PC-9 (cell line): Measurements from ENCODE around the gene ZNF608. TPM values are rescaled to one million over a fixed set of nuclear protein-coding genes. Genes with fewer than 3 reads are reported as not detected.

Experiments used
- BruUV-seq: library from RNA; stranded (reverse); fragments of 400-500 nt; replicated peaks from 2 replicates; lab custom pipeline; 2021; lab: Mats Ljungman, UMichigan
- CTCF ChIA-PET: fragments of 300-600 bp; sonication (Branson Sonifier 250); formaldehyde crosslinking; loops from one replicate; lab custom pipeline; 2022; ENCODE audit warnings: antibody characterized with exemption; lab: Charles Lee
- POLR2A ChIA-PET: fragments of 300-600 bp; sonication (Branson Sonifier 250); formaldehyde crosslinking; loops from one replicate; lab custom pipeline; 2022; ENCODE audit warnings: antibody characterized with exemption; ENCODE audit not compliant: unreplicated experiment; lab: Charles Lee
- DNase-seq, 2 experiments: peaks; one replicate each; pipeline versions ENCODE4 v3.0.0 to v3.0.0-alpha.2; 2015 to 2022; ENCODE audit warnings: mixed read lengths in 1 of 2
- H2AFZ ChIP-seq: fragments of 200-600 bp; sonication (generic); 2 replicates; pipeline ENCODE4 v1.8.1; 2017; ENCODE audit warnings: antibody characterized with exemption
- H3F3A ChIP-seq: fragments of 200-600 bp; sonication (generic); 2 replicates; pipeline ENCODE4 v1.8.1; 2017; ENCODE audit warnings: antibody characterized with exemption, mild to moderate bottlenecking, low read depth; ENCODE audit not compliant: insufficient read depth
- H3K27ac ChIP-seq: fragments of 200-600 bp; sonication (generic); 2 replicates; pipeline ENCODE4 v1.6.1; 2016; ENCODE audit warnings: mixed run types
- H3K27me3 ChIP-seq: fragments of 200-600 bp; sonication (generic); 2 replicates; pipeline ENCODE4 v1.6.1; 2016; ENCODE audit warnings: low read depth, mixed run types; ENCODE audit not compliant: insufficient read depth
- H3K36me3 ChIP-seq: fragments of 200-600 bp; sonication (generic); 2 replicates; pipeline ENCODE4 v1.6.1; 2016; ENCODE audit warnings: low read depth, mixed run types
- H3K4me1 ChIP-seq: fragments of 200-600 bp; sonication (generic); replicated peaks from 2 replicates; pipeline ENCODE4 v1.6.1; 2016; ENCODE audit warnings: mixed run types; ENCODE audit not compliant: insufficient read depth
- H3K4me2 ChIP-seq: fragments of 200-600 bp; sonication (generic); 2 replicates; pipeline ENCODE4 v1.6.1; 2017; ENCODE audit warnings: mixed run types
- H3K4me3 ChIP-seq: fragments of 200-600 bp; sonication (generic); 2 replicates; pipeline ENCODE4 v1.6.1; 2016; ENCODE audit warnings: mixed run types
- H3K79me2 ChIP-seq: fragments of 200-600 bp; sonication (generic); 2 replicates; pipeline ENCODE4 v1.6.1; 2017; ENCODE audit warnings: low read depth, mixed run types
- H3K9me2 ChIP-seq: fragments of 200-600 bp; sonication (generic); 2 replicates; pipeline ENCODE4 v1.8.1; 2017; ENCODE audit warnings: mild to moderate bottlenecking; ENCODE audit not compliant: insufficient read depth
- H3K9me3 ChIP-seq: fragments of 200-600 bp; sonication (generic); 2 replicates; pipeline ENCODE4 v1.8.1; 2016; ENCODE audit warnings: low read depth; ENCODE audit not compliant: insufficient read depth
- H4K20me1 ChIP-seq: fragments of 200-600 bp; sonication (generic); 2 replicates; pipeline ENCODE4 v1.8.1; 2017; ENCODE audit not compliant: insufficient read depth
- EZH2 ChIP-seq: fragments of 200-600 bp; sonication (generic); IDR thresholded peaks from 2 replicates; pipeline ENCODE4 v1.8.0; 2017; ENCODE audit warnings: antibody characterized with exemption, low read depth
- intact Hi-C: fragments of 100-400 bp; cut with micrococcal nuclease; formaldehyde crosslinking; loops from one replicate; pipeline ENCODE4 v1.10.0; 2022; ENCODE audit not compliant: unreplicated experiment
- total RNA-seq: library from RNA; stranded (reverse); gene quantifications from 2 replicates; pipeline ENCODE4 v1.2.3, GENCODE V29; 2021
- TF ChIP-seq, protein P1 (sequence below): fragments of 200-600 bp; sonication (generic); conservative IDR thresholded peaks from 2 replicates; pipeline ENCODE4 v1.6.1; 2017; ENCODE audit warnings: mixed run types, antibody characterized with exemption, mild to moderate bottlenecking, moderate library complexity

ZNF608 gene
- total RNA-seq, 1 experiment from 2014 or later: 5.5 TPM

DNA sequence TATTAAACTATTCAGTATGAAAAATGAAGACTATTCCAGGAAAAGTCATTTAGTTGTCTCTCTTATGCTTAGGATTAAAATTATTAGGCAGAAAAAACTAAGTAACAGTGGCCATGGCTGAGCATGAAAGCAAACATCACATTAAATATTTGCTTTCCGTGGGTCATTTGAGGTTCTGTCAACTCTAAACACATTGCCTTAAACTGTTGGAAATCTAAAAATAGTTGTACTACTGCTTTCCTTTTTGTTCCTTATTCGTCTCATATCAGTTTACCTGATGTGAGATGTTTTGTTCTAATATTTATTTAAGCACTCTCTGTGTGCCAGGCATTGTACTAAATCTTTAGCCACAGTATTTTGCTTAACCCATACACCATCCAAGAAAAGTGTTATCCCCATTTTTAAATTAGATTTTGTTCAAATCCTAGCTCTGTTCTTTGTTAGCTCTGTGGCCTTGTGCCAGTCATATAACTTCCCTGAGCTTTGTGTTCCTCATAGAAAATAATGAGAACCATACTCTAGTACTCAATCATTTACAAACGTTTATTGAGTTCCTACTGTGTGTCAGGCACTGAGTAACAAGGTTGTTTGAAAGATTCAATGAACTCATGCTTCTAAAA, 18.7 kb upstream of the ZNF608 start:
- TF ChIP-seq EZH2: no peak
- TF ChIP-seq, protein P1, sequence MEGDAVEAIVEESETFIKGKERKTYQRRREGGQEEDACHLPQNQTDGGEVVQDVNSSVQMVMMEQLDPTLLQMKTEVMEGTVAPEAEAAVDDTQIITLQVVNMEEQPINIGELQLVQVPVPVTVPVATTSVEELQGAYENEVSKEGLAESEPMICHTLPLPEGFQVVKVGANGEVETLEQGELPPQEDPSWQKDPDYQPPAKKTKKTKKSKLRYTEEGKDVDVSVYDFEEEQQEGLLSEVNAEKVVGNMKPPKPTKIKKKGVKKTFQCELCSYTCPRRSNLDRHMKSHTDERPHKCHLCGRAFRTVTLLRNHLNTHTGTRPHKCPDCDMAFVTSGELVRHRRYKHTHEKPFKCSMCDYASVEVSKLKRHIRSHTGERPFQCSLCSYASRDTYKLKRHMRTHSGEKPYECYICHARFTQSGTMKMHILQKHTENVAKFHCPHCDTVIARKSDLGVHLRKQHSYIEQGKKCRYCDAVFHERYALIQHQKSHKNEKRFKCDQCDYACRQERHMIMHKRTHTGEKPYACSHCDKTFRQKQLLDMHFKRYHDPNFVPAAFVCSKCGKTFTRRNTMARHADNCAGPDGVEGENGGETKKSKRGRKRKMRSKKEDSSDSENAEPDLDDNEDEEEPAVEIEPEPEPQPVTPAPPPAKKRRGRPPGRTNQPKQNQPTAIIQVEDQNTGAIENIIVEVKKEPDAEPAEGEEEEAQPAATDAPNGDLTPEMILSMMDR: no peak
- no peaks in the 10 kb centered on the region for H3K36me3 ChIP-seq
- intact Hi-C loops: no loop called here
- H2AFZ ChIP-seq: no peak overlapping the region
- no peaks in the 10 kb centered on the region for H3K9me3 ChIP-seq
- H3K79me2 ChIP-seq: no peaks in the 10 kb centered on the region
- no peak overlapping the region for H3K27ac ChIP-seq
- no peaks in the 10 kb centered on the region for H3F3A ChIP-seq
- no TSS peak for BruUV-seq
- H3K4me2 ChIP-seq: no peak overlapping the region
- POLR2A ChIA-PET: interaction anchor here (0.5 kb wide), 1 partner anchor 8 kb away, joined by 15 read pairs; no protein-coding TSS in a partner anchor
- CTCF ChIA-PET: no interaction called here
- no peak overlapping the region for H3K4me3 ChIP-seq
- no peaks in the 10 kb centered on the region for H3K27me3 ChIP-seq
- H3K9me2 ChIP-seq: no peaks in the 10 kb centered on the region
- H4K20me1 ChIP-seq: no peaks in the 10 kb centered on the region
- H3K4me1 ChIP-seq: no peaks in the 10 kb centered on the region
- DNase-seq: no peak

DNA sequence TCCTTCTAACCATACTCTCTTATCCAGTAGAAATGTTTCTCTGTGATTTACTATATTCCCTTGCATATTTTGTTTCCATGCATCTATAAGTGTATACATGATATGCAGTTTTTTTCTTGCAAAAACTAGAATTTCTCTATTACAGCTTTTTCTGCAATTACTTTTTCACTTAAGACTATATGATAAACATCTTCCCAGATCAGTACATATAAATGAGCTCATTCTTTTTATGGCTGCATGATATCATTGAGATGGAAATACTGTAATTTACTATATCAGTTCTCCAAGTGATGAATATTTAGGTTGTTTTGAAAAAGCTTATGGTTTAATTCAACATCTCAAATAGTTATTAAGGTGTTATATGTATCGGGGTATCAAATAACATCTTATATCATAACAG, 18.1 kb upstream of the ZNF608 start:
- intact Hi-C loops: no loop called here
- BruUV-seq: no TSS peak
- no peaks in the 10 kb centered on the region for H4K20me1 ChIP-seq
- no peaks in the 10 kb centered on the region for H3K27me3 ChIP-seq
- H3K79me2 ChIP-seq: no peaks in the 10 kb centered on the region
- no peaks in the 10 kb centered on the region for H3K36me3 ChIP-seq
- no peak for TF ChIP-seq EZH2
- TF ChIP-seq, protein P1: no peak
- H3K4me2 ChIP-seq: no peak overlapping the region
- no peak for DNase-seq
- ChIA-PET POLR2A (interaction anchor here (0.5 kb wide), 1 partner anchor 8 kb away, joined by 15 read pairs; no protein-coding TSS in a partner anchor), CTCF (no interaction called here)
- no peaks in the 10 kb centered on the region for H3K4me1 ChIP-seq
- H2AFZ ChIP-seq: no peak overlapping the region
- H3K9me2 ChIP-seq: no peaks in the 10 kb centered on the region
- no peaks in the 10 kb centered on the region for H3K9me3 ChIP-seq
- H3K27ac ChIP-seq: no peak overlapping the region
- H3K4me3 ChIP-seq: no peak overlapping the region
- H3F3A ChIP-seq: no peaks in the 10 kb centered on the region

DNA sequence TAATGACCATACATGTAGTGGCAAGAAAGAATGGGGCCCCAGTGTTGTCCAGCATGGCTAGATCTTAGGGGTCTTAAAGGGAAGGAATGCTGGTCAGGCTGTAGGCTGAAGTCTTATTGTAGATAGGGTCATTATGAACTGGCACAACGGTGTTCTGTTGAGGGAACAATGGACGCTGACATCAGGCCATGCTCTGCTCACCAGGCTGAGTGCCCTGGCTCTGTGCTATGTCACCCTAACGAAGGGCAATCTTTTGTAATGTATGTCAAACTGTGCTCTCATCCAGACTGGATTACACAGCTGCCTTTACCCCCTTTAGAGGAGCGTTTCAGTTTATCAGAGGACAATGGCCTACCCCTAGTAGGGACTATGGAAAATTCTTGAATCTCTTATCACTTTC, 14.6 kb upstream of the ZNF608 start:
- H3F3A ChIP-seq: no peaks in the 10 kb centered on the region
- ChIA-PET CTCF (no interaction called here), POLR2A (no interaction called here)
- H3K4me1 ChIP-seq: no peaks in the 10 kb centered on the region
- H3K27ac ChIP-seq: no peak overlapping the region
- H3K36me3 ChIP-seq: no peaks in the 10 kb centered on the region
- no peaks in the 10 kb centered on the region for H3K9me2 ChIP-seq
- no peak for DNase-seq
- H2AFZ ChIP-seq: no peak overlapping the region
- H3K4me2 ChIP-seq: no peak overlapping the region
- H3K79me2 ChIP-seq: no peaks in the 10 kb centered on the region
- BruUV-seq: no TSS peak
- H3K27me3 ChIP-seq: no peaks in the 10 kb centered on the region
- no peak overlapping the region for H3K4me3 ChIP-seq
- H3K9me3 ChIP-seq: no peaks in the 10 kb centered on the region
- intact Hi-C loops: no loop called here
- TF ChIP-seq EZH2: no peak
- no peaks in the 10 kb centered on the region for H4K20me1 ChIP-seq

DNA sequence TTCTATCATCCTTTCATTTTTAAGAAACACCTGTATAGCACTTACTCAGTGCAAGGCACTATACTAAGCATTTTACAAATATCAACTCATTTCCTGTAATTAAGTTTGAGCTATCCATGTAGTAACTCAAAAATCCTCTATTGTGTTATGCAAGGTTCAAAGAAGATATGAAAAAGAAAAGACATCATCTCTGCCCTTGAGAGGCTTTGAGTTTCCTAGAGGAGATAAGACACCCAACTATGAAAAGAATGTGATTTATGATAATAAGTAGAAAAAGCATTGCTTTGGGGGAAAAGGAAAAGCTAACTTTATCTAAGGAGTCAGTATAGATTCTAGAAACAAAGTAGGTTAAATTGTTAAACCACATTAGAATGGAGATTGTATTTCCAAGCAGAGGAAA, 14.2 kb upstream of the ZNF608 start:
- intact Hi-C loops: no loop called here
- H3F3A ChIP-seq: no peaks in the 10 kb centered on the region
- no peaks in the 10 kb centered on the region for H3K27me3 ChIP-seq
- H3K36me3 ChIP-seq: no peaks in the 10 kb centered on the region
- TF ChIP-seq, protein P1: no peak
- TF ChIP-seq EZH2: no peak
- no peaks in the 10 kb centered on the region for H3K4me1 ChIP-seq
- H4K20me1 ChIP-seq: no peaks in the 10 kb centered on the region
- H3K27ac ChIP-seq: no peak overlapping the region
- BruUV-seq: no TSS peak
- H3K9me3 ChIP-seq: no peaks in the 10 kb centered on the region
- ChIA-PET CTCF (no interaction called here), POLR2A (no interaction called here)
- no peaks in the 10 kb centered on the region for H3K9me2 ChIP-seq
- H3K4me2 ChIP-seq: no peak overlapping the region
- H3K79me2 ChIP-seq: no peaks in the 10 kb centered on the region
- H3K4me3 ChIP-seq: no peak overlapping the region
- H2AFZ ChIP-seq: no peak overlapping the region
- DNase-seq: no peak
